ENCODE measurements around the gene IL20.

Gene IL20

DNA sequence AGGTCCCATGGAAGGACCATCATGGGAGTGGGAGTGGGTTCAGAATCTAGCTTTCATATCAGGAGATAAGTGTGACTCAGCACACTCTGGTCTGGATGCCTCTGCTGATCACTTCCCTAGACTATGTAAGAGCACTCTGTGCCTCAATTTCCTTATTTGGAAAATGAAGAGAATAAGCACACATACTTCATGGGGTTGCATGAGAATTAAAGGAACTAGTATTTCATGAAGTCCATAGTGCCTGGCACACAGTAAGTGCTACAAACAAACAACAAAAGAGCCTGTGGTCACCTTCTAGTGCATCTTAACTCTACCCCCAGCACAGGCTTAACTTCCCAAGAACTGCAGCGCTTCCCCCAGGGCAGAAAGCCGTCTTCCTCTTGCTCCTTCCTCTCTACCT lies 9.6 kb upstream of the IL20 start:
- in situ Hi-C loops (cut with MboI; ENCODE audit: low sequenced_read_pairs, unreplicated experiment), result no loop called here
- DNase-seq (ENCODE audit: low spot score), result no peak
- TF ChIP-seq CTCF (IDR thresholded peaks at IDR 0.05; ENCODE audit: borderline replicate concordance, control extremely low read depth, extremely low read depth, insufficient read depth, missing control alignments), result no peak

DNA sequence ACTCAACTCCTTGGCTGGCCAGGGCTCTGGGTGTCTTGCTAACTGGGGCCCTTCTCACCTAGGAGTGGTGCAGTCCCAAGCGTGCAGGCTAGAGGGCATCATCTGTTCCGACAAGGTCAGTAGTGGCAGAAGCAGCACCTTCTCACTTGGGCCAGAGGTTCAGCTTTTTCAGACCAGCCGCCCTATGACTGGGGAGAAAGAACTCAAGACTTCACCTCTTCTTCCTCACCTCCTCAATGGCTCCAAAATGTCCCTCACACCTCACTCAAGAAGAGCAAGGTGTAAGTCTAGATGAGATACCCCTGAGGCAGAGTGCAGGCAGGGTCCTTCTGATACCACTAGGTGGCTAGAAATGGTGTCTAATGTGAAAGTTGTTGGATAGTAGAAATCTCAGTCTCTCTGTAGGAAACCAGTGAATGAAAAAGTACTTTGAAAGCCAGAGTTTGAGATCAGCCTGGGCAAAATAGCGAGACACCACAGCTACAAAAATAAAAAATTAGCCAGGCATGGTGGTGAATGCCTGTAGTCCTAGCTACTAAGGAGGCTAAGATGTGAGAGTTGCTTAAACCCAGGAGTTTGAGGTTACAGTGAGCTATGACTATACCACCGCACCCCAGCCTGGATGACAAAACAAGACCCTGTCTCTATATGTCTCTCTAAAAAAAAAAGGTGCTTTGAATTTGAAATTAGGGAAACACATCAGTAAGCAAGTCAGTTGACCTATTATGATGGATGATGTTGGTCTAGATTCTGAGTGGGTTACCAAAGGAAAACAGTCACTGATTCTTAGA lies 8.6 kb upstream of the IL20 start:
- in situ Hi-C loops (cut with MboI; ENCODE audit: low sequenced_read_pairs, unreplicated experiment), result no loop called here
- TF ChIP-seq CTCF (IDR thresholded peaks at IDR 0.05; ENCODE audit: borderline replicate concordance, control extremely low read depth, extremely low read depth, insufficient read depth, missing control alignments), result no peak
- no peak for DNase-seq (ENCODE audit: low spot score)

DNA sequence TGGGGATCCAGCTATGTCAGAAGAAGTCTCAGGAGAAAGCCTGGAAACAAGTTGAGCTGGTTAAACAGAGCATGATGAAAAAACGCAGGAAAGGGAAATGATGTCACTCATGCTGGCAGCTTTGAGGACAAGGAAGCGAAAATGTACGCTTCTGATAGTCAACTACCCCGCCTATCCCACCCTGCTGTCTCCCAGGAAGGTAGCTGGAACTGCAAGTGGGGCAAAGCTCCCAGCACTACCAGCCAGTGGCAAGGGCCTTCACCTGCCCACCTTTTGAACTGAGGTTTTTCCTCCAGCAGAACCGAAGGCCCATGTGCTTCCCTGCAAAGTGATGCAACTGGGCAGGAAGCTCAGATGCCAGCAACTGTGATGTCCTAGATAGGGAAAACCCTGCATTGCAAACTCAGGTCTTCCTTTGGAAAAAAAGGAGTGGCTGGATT lies 6.3 kb upstream of the IL20 start:
- TF ChIP-seq CTCF (IDR thresholded peaks at IDR 0.05; ENCODE audit: borderline replicate concordance, control extremely low read depth, extremely low read depth, insufficient read depth, missing control alignments), result no peak
- in situ Hi-C loops (cut with MboI; ENCODE audit: low sequenced_read_pairs, unreplicated experiment), result no loop called here
- no peak for DNase-seq (ENCODE audit: low spot score)

DNA sequence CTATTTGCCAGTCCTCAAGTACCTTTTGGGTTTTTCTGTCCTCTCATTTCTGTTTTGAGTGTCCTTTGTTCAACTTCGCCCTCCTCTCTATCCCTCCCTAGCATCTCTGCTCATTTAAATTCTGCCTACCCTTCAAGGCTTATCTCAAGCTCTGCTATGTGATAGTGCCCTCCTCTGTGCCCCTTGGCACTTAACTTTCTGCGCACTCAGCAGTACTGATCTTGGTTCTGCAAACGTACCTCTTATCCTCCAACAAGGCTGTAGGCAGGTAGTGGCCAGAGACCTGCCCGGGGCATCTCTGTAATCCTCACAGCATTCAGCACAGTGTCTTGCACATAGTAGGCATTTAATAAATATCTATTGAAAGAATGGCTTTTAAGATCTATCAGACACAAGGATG lies 5.3 kb upstream of the IL20 start:
- no peak for DNase-seq (ENCODE audit: low spot score)
- in situ Hi-C loops (cut with MboI; ENCODE audit: low sequenced_read_pairs, unreplicated experiment), result no loop called here
- TF ChIP-seq CTCF (IDR thresholded peaks at IDR 0.05; ENCODE audit: borderline replicate concordance, control extremely low read depth, extremely low read depth, insufficient read depth, missing control alignments), result no peak

- in situ Hi-C loops (cut with MboI; ENCODE audit: low sequenced_read_pairs, unreplicated experiment), result no loop called here
- DNase-seq (ENCODE audit: low spot score), result no peak
- TF ChIP-seq CTCF (IDR thresholded peaks at IDR 0.05; ENCODE audit: borderline replicate concordance, control extremely low read depth, extremely low read depth, insufficient read depth, missing control alignments), result no peak
These were observed 2.2 kb upstream of the IL20 start for GRCh38 chr1:206863266-206863665.

DNA sequence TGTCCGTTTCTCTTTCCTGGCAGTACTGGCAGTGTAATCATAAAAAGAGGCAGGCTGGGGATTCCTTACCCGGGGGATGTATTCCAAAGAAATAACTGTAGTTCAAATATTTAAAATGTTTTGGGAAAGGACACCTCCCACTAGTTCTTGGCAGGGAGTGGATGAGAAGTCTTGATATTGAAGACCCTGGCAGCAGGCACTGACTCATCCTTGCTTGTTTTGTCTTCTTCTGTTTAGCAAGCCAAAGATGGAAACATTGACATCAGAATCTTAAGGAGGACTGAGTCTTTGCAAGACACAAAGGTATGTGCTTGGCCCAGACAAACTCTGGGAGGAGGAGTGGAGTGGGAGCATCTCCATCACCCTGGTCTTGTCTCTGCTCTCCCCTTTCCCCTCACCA lies 639 bp downstream of the IL20 start:
- DNase-seq (ENCODE audit: low spot score), result no peak
- no peak for TF ChIP-seq CTCF (IDR thresholded peaks at IDR 0.05; ENCODE audit: borderline replicate concordance, control extremely low read depth, extremely low read depth, insufficient read depth, missing control alignments)
- in situ Hi-C loops (cut with MboI; ENCODE audit: low sequenced_read_pairs, unreplicated experiment), result no loop called here

Data from GM13976 (cell line).